Measurements from ENCODE around the gene PRICKLE3. TPM values are rescaled to one million over a fixed set of nuclear protein-coding genes. Genes with fewer than 3 reads are reported as not detected.
"Not testable (repeated sequence)": the region's sequence is repeated elsewhere in the genome, so short reads cannot be mapped to it uniquely, and the experiment has no call there.

PRICKLE3 gene
- total and polyA plus RNA-seq, 2 donors from 2014 or later: 3.4 to 11.6 TPM

- Histone ChIP-seq H3K9me3 (ENCODE audit: control insufficient read depth in 2 of 3, insufficient read depth in 1 of 3, low read length in 3 of 3) (peaks cover 0 to 7% (median 0%) of the 10 kb centered on the region in 3 donors), H3K27me3 (ENCODE audit: control insufficient read depth, insufficient read depth, low read length) (no peaks in the 10 kb centered on the region)
- intact Hi-C loops (cut with DNase I): no loop called here
Observed at GRCh38 chrX:49139713-49140112, 46.5 kb downstream of the PRICKLE3 start.

GRCh38 chrX:49137492-49137891 is 48.7 kb downstream of the PRICKLE3 start:
- Histone ChIP-seq H3K4me3 (ENCODE audit: low read length in 3 of 3) (no peak overlapping the region), H3K36me3 (ENCODE audit: control insufficient read depth in 2 of 3, insufficient read depth in 3 of 3, low read length in 3 of 3) (no peaks in the 10 kb centered on the region), H3K4me1 (ENCODE audit: control insufficient read depth in 2 of 3, insufficient read depth in 2 of 3, low read depth in 1 of 3, low read length in 3 of 3) (no peaks in the 10 kb centered on the region), H3K9me3 (ENCODE audit: control insufficient read depth in 2 of 3, insufficient read depth in 1 of 3, low read length in 3 of 3) (peaks cover 0 to 7% (median 0%) of the 10 kb centered on the region in 3 donors), H3K27ac (ENCODE audit: low read depth in 2 of 2, low read length in 2 of 2) (no peak overlapping the region), H3K9ac (ENCODE audit: low read length in 3 of 3) (no peak overlapping the region), H3K27me3 (ENCODE audit: control insufficient read depth, insufficient read depth, low read length) (no peaks in the 10 kb centered on the region)
- DNase-seq (no peak), FAIRE-seq (no peak)
- TF ChIP-seq CTCF (IDR thresholded peaks at IDR 0.05; ENCODE audit: borderline replicate concordance, extremely low read depth, insufficient read depth): no peak
- intact Hi-C loops (cut with DNase I): no loop called here

More at GRCh38 chrX:49139713-49140112, 46.5 kb downstream of the PRICKLE3 start:
- FAIRE-seq (no peak), DNase-seq (no peak)
- TF ChIP-seq CTCF (IDR thresholded peaks at IDR 0.05; ENCODE audit: borderline replicate concordance, extremely low read depth, insufficient read depth): no peak
- Histone ChIP-seq H3K27ac (ENCODE audit: low read depth in 2 of 2, low read length in 2 of 2) (no peak overlapping the region), H3K9ac (ENCODE audit: low read length in 3 of 3) (no peak overlapping the region), H3K4me3 (ENCODE audit: low read length in 3 of 3) (no peak overlapping the region), H3K4me1 (ENCODE audit: control insufficient read depth in 2 of 3, insufficient read depth in 2 of 3, low read depth in 1 of 3, low read length in 3 of 3) (no peaks in the 10 kb centered on the region), H3K36me3 (ENCODE audit: control insufficient read depth in 2 of 3, insufficient read depth in 3 of 3, low read length in 3 of 3) (no peaks in the 10 kb centered on the region)

- TF ChIP-seq CTCF (IDR thresholded peaks at IDR 0.05; ENCODE audit: borderline replicate concordance, extremely low read depth, insufficient read depth): no peak
- FAIRE-seq: no peak
Observed at GRCh38 chrX:49133759-49134158, 52.4 kb downstream of the PRICKLE3 start.

GRCh38 chrX:49132275-49132674 is 53.9 kb downstream of the PRICKLE3 start:
- FAIRE-seq; H3K27me3 ChIP-seq (ENCODE audit: control insufficient read depth, insufficient read depth, low read length); H3K4me3 ChIP-seq (ENCODE audit: low read length in 3 of 3); H3K36me3 ChIP-seq (ENCODE audit: control insufficient read depth in 2 of 3, insufficient read depth in 3 of 3, low read length in 3 of 3); H3K4me1 ChIP-seq (ENCODE audit: control insufficient read depth in 2 of 3, insufficient read depth in 2 of 3, low read depth in 1 of 3, low read length in 3 of 3); DNase-seq; H3K9me3 ChIP-seq (ENCODE audit: control insufficient read depth in 2 of 3, insufficient read depth in 1 of 3, low read length in 3 of 3); H3K27ac ChIP-seq (ENCODE audit: low read depth in 2 of 2, low read length in 2 of 2); intact Hi-C loops (cut with DNase I); H3K9ac ChIP-seq (ENCODE audit: low read length in 3 of 3): not testable (repeated sequence)

More at GRCh38 chrX:49133759-49134158, 52.4 kb downstream of the PRICKLE3 start:
- Histone ChIP-seq H3K27me3 (ENCODE audit: control insufficient read depth, insufficient read depth, low read length) (no peaks in the 10 kb centered on the region), H3K36me3 (ENCODE audit: control insufficient read depth in 2 of 3, insufficient read depth in 3 of 3, low read length in 3 of 3) (no peaks in the 10 kb centered on the region), H3K4me3 (ENCODE audit: low read length in 3 of 3) (no peak overlapping the region), H3K27ac (ENCODE audit: low read depth in 2 of 2, low read length in 2 of 2) (no peak overlapping the region), H3K9ac (ENCODE audit: low read length in 3 of 3) (no peak overlapping the region), H3K4me1 (ENCODE audit: control insufficient read depth in 2 of 3, insufficient read depth in 2 of 3, low read depth in 1 of 3, low read length in 3 of 3) (no peaks in the 10 kb centered on the region), H3K9me3 (ENCODE audit: control insufficient read depth in 2 of 3, insufficient read depth in 1 of 3, low read length in 3 of 3) (no peaks in the 10 kb centered on the region)
- intact Hi-C loops (cut with DNase I): no loop called here
- no peak for DNase-seq
